Dermis blood vessel endothelial cell (primary cell): ENCODE data around the gene EVC2. TPM values are rescaled to one million over a fixed set of nuclear protein-coding genes. Genes with fewer than 3 reads are reported as not detected.

Source experiments
- DNase-seq: peaks from one replicate; pipeline ENCODE4 v3.0.0; 2010
- total RNA-seq: library from RNA; depleted of rRNA; stranded (reverse); fragments of >200 nt; gene quantifications from 2 replicates; pipeline ENCODE4 v1.2.3, GENCODE V29; 2014

Gene EVC2
- total RNA-seq, 1 donor from 2014 or later = 11.9 TPM

DNA sequence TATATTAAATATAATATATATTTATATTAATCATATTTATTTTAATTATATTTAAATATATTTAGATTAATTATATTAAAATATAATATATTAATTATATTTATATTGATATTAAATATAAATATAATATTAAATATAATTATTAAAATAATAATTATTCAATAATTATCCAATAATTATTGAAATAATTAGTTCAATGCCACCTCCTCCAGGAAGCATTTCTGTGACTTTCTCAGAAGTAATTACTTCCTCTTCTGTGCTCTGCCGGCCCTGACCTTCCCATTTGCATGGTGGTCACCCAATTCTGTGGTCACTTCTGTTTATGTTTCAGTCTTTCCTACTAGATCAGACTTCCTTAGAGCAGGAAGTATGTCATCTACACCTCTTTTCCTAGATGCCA, 45.8 kb downstream of the EVC2 start:
- no peak for DNase-seq

DNA sequence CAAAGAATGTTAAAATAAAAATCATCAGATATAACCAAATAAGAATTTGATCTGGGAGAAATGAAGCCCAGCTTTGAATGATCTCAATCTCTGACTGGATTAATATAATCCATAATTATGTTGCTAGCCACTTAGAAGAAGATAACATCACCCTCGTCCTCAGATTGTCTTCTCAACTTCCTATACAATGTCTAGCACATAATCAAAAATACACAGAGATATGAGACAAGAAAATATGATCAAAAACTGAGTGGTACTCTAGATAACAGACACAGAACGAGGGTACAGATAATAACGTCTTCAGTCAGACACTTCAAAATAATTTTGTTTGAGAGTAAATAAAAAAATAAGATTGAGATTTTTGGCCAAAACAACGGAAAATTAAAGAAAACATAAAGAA, 47.1 kb downstream of the EVC2 start:
- no peak for DNase-seq

DNA sequence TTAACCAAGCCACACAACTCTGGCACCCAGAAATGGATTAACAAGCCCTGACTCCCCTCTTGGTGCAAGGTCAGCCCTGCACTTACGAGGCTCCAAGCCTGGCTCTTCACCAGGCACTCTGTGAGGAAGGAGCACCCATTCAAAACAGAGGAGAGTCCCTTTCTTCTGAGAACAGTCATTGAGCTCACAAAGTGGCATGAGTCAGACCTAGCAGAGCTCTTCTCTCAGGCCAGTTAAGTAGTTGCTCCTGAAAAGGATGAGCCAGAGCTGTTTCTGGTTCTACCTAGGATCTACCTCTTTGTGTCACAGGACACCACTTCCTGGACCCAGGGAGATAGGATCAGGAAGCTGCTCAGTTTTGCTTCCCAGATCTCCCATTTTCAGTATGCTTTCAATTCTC, 48.2 kb downstream of the EVC2 start:
- DNase-seq = no peak

DNA sequence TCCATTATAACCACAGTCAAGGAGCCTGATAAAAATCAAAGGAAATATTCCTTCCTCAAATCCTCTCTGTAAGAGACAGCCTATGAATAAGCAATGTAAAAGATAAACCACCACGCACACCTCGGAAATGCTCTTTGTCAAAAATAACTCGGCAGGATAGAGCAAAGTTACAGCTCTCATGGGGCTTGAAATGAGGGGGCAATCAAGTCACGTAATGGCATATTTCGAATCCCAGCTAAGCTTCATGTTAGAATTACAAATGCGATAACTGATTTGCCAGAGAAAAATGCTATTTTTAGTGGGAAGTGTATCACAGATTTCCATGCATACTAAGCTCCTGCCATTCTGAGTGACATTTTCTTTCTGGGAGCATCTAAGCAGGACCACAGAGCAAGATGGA, 49.4 kb downstream of the EVC2 start:
- no peak for DNase-seq

DNA sequence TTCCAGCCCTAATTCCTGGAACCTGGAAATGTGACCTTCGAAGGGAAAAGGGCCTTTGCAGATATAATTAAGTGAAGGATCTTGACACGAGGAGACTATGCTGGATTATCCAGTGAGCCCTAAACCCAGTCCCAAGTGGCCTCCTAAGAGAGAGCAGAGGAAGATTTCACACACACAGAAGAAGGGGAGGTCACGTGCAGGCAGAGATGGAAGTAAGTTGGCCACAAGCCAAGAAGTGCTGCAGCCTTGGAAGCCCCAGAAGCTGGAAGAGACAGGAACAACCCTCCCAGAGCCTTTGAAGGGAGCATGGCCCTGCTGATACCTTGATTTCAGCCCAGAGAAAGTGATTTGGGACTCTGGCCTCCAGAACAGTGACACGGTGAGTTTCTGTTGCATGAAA, 51.9 kb downstream of the EVC2 start:
- DNase-seq = peak; percentile 14

DNA sequence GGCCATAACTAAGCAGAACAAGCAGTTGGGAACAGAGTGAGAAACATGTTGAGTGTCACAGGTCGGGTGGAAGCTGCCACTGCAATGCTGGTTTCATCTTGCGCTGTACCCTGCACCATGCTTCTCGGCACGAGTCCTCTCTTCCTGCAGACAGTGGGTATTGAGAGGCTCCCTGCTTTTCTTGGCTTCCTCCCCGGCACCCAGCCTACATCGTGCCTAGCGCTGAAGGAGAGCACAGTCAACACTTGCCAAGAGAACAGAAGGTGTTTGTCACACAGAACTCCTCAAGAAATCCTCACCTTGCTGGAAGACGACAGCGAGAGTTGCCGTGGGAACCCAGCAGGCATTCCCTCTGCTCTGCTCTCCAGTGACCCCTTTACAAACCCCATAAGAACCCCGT, 53.6 kb downstream of the EVC2 start:
- no peak for DNase-seq

DNA sequence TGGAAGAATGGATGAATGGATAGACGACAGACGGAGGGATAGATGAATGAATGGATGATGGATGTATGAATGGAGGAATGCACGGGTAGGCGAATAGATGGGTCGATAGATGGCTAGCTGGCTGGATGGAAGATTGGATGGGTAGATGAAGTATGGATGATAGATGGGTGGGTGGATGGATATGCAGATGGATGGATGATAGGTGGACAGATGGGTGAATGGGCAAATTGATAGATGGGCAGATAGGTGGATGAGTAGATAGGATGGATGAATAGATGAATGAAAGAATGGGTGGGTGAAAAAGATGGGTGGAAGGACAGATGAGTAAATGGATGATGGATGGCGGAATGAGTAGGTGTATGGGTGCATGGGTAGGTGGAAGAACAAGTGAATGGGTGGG, 57.3 kb downstream of the EVC2 start:
- DNase-seq = no peak

DNA sequence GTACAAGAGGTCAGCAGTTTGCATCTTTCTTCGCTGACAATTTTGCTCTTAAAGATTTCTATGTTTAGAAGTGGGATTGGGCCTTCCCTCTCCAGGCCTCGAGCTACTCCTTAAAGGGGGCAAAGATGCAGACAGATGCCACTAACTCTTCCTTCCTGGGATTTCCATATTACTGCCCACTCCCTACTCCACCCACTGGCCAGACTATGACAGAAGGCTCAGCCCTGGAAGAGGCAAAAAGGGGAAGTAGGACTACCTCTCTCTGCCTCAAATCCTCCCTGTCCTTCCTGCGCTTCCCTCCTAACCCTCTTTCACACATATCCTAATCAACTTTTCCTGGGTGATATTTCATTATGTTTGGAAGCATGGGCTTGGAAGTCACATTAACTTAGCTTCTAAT, 58.3 kb downstream of the EVC2 start:
- DNase-seq = no peak

DNA sequence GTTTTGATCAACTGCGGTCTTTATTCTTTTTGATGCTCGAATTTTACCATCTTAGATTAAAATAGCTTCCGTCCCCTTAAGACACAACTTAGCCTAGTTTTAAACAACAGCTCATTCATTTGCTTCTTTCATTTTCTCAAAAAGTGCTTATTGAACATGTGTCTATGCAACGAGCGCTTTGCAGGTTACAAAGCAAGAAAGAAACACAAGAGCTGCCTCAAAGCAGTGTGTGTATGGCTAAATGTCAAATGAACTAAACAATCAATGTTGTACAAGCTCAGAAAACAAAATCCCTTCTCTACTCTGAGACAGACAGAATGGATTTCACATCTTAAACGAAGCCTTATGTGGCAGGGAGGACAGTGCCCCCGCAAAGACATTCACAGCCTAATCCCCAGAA, 61.0 kb downstream of the EVC2 start:
- DNase-seq = no peak

DNA sequence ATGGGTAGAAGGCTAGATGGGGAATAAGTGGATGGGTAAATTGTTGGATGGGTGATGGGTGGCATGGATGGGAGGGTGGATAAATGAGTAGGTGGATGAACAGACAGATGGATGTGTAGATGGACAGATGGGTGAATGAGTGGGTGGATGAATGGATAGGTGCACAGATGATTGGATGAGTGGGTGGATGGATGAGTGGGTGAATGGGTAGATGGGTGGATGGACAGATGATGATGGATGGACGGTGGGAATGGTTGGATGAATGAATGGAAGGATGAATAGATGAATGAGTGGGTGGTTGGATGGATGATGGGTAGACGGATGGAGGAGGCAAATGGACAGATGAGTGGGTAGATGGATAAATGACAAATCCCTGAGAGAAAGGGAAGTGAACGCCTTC, 68.3 kb downstream of the EVC2 start:
- DNase-seq = no peak

DNA sequence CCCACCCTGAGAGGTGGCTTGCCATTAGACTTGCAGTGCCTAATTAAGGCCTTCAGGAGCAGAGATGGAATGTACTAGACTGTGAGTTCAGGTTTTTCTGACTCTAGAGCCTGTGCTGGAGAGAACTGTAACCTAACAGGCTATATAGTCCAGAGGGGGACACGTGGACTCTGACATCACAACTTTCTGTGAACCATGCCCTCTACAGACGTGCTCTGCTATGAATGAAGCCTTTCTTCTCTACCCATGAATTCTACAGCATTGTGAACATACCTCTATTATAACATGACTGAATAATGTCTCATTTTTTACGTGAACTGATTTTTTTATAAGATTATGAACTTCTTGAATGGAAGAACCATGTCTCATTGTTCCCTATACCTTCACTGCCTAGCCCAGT, 68.8 kb downstream of the EVC2 start:
- no peak for DNase-seq

DNA sequence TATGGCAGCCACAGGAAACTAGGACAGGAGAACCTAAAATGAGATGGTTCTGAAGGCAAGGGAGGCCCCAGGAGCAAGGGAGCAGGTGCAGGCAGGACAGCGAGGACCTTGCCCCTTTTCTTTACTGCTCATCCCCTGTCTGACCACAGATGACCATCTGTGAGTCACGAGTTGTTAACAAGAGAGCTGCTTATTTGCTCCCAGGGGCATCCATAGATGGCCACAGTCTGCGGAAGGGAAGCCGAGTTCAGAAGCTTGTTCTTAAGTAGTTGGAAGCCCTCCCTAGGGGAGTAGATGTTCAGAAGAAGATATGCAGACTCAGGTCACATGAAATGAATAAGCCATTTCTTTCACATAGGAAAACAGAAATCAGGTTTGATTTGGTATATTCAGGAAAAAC, 69.4 kb downstream of the EVC2 start:
- DNase-seq = no peak

DNA sequence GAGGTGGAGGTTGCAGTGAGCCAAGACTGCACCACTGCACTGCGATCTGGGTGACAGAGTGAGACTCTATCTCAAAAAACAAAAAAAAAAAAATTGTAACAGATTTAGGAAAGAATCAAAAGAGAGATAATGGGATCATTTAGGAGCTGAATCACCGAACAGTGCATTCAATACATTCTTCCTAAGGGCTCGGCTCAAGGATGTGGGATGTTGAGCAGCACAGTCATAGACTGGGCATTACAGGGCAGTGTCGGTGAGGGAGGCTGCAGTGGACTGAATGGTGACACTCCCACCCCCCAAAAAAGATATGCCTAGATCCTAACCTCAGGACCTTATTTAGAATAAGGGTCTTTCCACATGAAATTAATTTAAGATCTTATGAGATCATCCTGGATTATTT, 70.0 kb downstream of the EVC2 start:
- no peak for DNase-seq

DNA sequence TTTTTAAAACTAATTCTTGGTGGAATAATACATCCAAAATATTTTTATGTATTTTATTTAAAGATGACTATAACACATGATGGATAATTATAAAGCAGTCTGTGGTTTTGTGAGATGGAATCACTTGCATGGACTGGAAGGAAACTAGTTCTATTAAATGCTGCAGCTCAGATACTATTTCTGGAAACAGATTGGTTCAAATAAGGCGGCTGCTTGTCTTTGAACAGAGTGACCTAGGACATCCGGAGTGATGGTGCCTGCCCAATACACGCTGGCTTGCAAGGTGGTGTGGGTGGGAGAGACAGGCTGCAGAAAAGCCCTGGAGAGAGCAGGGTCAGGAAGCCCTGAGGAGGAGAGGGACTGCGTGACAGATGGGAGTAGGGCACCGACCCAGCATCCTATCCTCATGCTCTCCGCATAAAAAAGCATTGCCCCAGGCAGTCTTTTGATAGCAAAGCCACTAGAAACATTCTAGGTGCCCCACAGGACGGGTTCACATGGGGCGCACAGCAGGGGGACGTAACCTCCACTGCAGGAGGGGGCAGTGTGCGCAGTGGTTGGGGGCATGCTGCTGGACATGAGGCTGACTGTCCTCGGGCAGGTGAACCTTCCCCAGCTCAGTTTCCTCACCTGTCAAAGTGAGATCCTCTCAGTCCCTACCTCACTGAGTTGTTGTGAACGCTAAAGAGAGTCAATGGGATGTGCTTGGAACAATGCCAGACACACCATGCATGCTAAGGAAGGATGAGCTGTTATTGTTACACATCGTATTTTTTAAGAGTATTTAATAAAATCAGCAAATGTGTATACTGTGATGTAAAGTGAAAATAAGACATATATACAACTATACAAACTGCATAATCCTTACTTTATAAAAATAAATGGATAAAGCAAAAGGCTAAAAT, 71.3 kb downstream of the EVC2 start:
- DNase-seq = no peak

DNA sequence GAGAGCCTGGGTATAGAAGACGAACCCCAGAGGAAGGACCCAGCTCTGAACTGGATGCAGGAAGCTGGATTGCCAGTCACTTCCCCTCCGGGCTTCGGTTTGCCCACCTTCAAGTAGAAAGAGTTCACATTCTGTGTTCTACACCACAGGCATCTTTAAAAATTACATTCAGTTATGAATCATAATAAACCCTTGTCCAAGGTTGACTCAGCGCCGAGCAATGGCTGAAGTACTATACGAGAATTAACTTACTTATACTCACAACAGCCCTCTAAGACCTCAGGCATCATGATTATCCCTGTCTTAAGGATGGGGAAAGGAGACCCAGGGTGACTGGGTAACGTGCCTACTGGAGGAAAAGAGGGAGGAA, 72.5 kb downstream of the EVC2 start:
- DNase-seq = peak; percentile 10

DNA sequence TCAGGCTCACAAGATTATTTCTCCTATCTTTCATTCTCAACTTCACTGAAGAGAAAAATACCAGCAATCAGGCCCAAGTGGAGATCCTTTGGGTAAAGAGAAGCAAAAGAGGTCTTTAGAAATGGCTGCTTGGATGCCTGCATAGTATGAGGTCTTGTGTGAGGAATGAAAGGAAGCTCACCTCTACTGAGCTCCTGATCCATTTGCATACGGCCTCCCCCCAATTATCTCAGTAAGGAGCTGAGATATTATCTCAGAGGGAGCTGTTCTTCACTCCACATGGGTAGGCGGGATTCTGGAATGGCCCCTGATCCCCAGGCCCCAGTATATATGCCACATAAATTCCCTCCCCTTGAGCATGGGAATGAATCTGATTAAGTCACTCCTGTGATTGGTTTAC, 75.8 kb downstream of the EVC2 start:
- no peak for DNase-seq

DNA sequence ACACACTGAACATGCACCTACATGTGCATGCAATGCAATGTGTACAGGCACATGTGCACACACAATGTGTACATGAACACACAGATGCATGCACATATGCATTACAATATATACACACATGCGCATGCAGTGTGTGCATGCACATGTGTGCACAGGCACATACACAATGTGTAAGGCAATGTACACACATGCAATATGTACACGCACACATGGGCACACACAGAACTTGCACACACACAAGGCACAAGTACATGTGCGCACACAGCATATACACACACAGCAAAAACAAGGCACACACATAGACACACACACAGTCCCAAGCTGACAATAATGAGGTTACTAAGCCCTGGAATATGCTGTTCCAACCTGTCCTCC, 76.3 kb downstream of the EVC2 start:
- no peak for DNase-seq

DNA sequence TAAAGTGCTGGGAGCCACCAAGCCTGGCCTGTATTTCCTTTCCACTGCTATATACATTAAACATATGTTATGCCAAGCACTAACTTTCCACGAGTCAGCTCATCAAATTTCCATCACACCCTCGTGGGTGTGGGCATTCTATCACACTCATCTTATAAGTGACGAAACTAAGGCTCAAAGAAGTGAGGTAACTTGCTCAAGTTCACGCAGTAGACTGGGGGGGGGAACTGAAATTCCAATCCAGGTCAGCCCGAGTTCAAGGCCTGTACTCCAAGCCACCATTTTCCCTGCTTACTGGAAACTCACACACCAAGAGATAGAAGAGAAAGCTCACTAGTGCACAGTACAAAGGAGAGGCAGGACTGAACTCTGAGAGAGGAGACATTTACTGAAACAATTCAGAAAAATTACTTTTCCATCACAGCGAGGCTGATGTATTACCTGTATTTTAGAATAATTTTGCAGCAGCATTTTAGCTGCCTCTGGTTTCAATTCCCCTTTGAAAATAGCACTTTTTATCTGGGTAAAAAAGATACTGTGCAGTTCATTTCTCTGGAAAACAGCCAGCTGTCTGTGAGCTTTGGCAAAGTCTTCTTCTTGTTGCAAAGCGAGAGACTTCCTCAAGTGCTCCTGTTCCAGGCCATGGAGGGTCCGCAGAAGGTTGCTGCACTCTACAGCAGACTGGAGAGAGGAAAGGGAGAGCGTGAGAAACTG, 76.8 kb downstream of the EVC2 start:
- DNase-seq = no peak

DNA sequence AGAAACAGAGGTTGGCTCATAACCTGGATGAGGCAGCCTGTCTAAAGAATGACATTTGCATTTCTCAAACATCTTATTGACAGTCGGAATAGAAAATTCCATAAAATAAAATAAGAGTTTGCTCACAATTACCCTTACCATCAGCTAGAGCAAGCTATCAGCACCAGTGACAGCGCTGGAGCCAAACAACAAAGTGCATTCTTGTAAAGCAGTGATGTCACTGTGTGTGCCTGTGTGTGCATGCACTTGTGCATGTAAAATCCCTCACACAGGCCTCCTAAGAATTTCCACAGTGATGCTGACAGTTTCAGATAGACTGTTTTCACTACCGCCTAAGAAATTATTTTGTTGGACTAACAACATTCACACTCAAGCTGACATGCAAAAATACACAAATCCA, 77.6 kb downstream of the EVC2 start:
- no peak for DNase-seq

DNA sequence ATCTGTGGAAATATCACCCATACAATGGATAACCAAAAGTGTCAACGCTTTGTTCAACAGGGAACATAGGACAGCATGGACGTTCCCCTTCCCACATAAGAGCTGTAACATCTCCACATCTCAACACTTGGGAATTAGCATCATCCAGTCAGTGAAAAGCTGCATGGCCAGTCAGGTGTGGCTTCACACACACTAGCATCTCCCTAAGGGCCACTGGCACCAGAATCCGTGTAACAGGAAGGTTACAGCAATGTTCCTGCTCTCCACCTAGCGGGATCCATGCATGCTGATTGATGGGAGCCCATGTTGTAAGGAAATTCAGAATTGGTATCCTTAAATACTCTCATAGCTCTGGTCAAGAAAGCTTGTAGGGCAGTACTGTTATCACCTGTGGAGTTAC, 78.8 kb downstream of the EVC2 start:
- DNase-seq = no peak

DNA sequence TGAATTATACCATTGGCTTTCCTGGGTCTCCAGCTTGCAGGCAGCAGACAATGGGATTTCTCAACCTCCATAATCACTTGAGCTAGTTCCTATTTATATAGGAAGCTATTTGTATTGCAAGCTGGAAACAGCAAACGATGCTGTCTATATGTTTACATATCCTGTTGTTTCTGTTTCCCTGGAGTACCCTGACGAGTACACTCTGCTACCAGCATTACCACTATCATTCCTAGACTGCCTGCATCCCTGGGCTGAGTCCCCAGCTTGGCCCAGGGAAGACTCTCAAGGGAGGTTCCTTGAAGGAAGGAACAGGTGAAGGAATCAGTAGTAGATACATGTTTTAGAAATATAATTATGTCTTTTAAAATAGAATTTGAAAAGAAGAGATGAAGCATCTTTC, 81.4 kb downstream of the EVC2 start:
- DNase-seq = no peak

DNA sequence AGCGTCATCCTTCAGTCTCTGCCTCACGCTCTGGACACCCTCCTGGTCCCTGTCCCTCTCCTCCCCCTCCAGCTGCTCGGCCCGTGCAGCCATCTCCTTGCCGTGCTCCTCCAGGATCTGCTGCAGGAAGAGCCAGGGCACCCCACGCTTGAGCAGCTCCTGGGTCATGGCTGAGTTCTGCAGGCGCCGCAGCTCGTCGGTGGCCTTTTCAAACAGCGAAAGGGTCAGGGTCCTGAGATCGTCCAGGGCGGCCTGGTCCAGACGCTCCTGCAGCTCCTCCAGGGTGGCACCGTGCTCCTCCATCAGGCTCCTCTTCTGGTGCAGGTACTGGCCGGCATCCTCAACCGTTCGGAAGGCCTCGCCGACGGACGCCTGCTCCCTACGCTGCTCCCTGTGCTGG, 85.8 kb downstream of the EVC2 start:
- no peak for DNase-seq

DNA sequence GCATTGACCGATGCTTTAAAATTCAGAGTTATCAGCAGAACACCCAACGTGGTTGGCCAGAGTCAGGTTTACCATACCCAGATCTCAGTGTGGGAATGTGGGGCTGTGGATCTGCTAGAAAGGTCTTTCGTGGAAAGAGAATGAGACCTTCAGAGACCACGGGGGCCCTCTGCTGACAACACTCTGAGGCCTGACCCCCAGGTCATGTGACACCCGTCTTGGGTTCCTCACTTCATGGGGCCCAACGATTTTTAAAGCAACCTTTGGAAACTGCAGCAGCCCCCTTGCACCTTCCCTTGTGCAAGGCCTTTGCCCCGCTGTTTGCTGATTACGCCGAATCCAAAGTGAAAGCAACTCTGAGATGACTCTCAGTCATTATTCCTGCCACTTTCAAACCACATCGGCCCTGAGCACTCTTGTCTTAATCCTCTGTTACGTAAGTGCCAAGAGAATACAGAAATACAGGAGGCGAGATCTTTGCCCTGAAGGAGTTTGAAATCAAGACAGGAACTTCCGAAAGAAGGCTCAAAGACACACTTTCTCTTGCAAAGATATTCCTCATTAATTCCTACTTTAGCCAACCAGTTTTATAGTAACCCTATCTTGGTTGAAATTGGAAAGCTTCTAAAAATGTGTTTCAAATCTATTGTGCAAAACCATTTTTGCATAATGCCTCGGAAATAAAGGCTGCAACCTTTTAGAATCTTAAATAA, 88.3 kb downstream of the EVC2 start:
- no peak for DNase-seq
